GM12878 (cell line): ENCODE data around the gene XCR1. TPM values are rescaled to one million over a fixed set of nuclear protein-coding genes. Genes with fewer than 3 reads are reported as not detected.

Experiments
- ATAC-seq: fragments of 200-7000 bp; cut with Tn5 transposase; 3 replicates; pipeline ENCODE4 v1.9.1; 2020; ENCODE audit warnings: mild to moderate bottlenecking, moderate library complexity
- BruUV-seq: library from RNA; stranded (reverse); fragments of 400-500 nt; replicated peaks from 2 replicates; lab custom pipeline; 2021; lab: Mats Ljungman, UMichigan
- CTCF ChIA-PET: fragments of 300-600 bp; sonication (Branson Sonifier 250); formaldehyde crosslinking; extraction: SDS; loops from one replicate; lab custom pipeline; 2021; ENCODE audit warnings: inconsistent platforms; lab: Yijun Ruan, JAX
- POLR2A ChIA-PET: fragments of 350-600 bp; formaldehyde crosslinking; extraction: SDS; loops from one replicate; lab custom pipeline; 2021; ENCODE audit warnings: inconsistent platforms; lab: Charles Lee
- RAD21 ChIA-PET: fragments of 300-600 bp; sonication (Branson Sonifier 250); formaldehyde crosslinking; loops from one replicate; lab custom pipeline; 2023; ENCODE audit warnings: antibody characterized with exemption; ENCODE audit not compliant: unreplicated experiment; lab: Charles Lee
- SMC1A ChIA-PET: fragments of 300-600 bp; sonication (Branson Sonifier 250); formaldehyde crosslinking; loops from one replicate; lab custom pipeline; 2023; ENCODE audit not compliant: unreplicated experiment, uncharacterized antibody; lab: Charles Lee
- DNase-seq: peaks from one replicate; pipeline ENCODE4 v3.0.0-alpha.2; 2011; ENCODE audit warnings: low read depth, low spot score
- FAIRE-seq: peaks from 3 replicates; lab custom pipeline; 2011; peaks lifted over from hg19 to GRCh38; lab: Jason Lieb, UNC
- H2AFZ ChIP-seq: 2 replicates; pipeline ENCODE4 v1.6.0; 2011; ENCODE audit warnings: low read depth, low read length, control low read depth; ENCODE audit not compliant: control insufficient read depth
- H3K27ac ChIP-seq: 2 replicates; pipeline ENCODE4 v1.5.1; 2011; ENCODE audit warnings: control low read depth; ENCODE audit not compliant: control insufficient read depth, insufficient read depth
- H3K27me3 ChIP-seq, 2 experiments: replicated peaks in 1 of 2; 2 replicates each; pipeline versions ENCODE4 v1.6.0 to v1.6.1; 2011; ENCODE audit warnings: low read length in 1 of 2; ENCODE audit not compliant: control insufficient read depth in 2 of 2, insufficient read depth in 2 of 2
- H3K36me3 ChIP-seq, 2 experiments: 2 replicates each; pipeline ENCODE4 v1.5.1; 2011; ENCODE audit warnings: low read length in 1 of 2; ENCODE audit not compliant: control insufficient read depth in 2 of 2, insufficient read depth in 2 of 2
- H3K4me1 ChIP-seq: 2 replicates; pipeline ENCODE4 v1.6.1; 2011; ENCODE audit warnings: mild to moderate bottlenecking, low read length, moderate library complexity, mixed read lengths; ENCODE audit not compliant: control insufficient read depth, insufficient read depth
- H3K4me2 ChIP-seq: 2 replicates; pipeline ENCODE4 v1.6.0; 2011; ENCODE audit warnings: control low read depth; ENCODE audit not compliant: control insufficient read depth, insufficient read depth
- H3K4me3 ChIP-seq: fragments of 200-600 bp; sonication (generic); 2 replicates; pipeline ENCODE4 v1.5.1; 2016
- H3K79me2 ChIP-seq: 2 replicates; pipeline ENCODE4 v1.6.0; 2011; ENCODE audit warnings: low read length; ENCODE audit not compliant: control insufficient read depth, insufficient read depth
- H3K9ac ChIP-seq: 2 replicates; pipeline ENCODE4 v1.8.0; 2011; ENCODE audit warnings: low read length, control low read depth, mixed read lengths; ENCODE audit not compliant: control insufficient read depth, insufficient read depth
- H3K9me3 ChIP-seq: replicated peaks from 3 replicates; pipeline ENCODE4 v1.5.1; 2011; ENCODE audit warnings: mild to moderate bottlenecking, low read length; ENCODE audit not compliant: control insufficient read depth, insufficient read depth
- H4K20me1 ChIP-seq: 2 replicates; pipeline ENCODE4 v1.6.0; 2011; ENCODE audit not compliant: control insufficient read depth, insufficient read depth
- ASH2L ChIP-seq: fragments of 300-600, 200-600 bp; sonication (generic); IDR thresholded peaks from 2 replicates; pipeline ENCODE4 v1.6.1; 2017; ENCODE audit warnings: low read depth, mild to moderate bottlenecking, borderline replicate concordance
- BCL11A ChIP-seq: IDR thresholded peaks from 2 replicates; pipeline ENCODE4 v1.6.1; 2011; ENCODE audit warnings: low read depth, low read length
- EZH2 ChIP-seq: IDR thresholded peaks from 2 replicates; pipeline ENCODE4 v1.6.1; 2012; ENCODE audit warnings: low read depth, mild to moderate bottlenecking, control low read depth, inconsistent platforms, low read length, borderline replicate concordance; ENCODE audit not compliant: control insufficient read depth
- RCOR1 ChIP-seq: conservative IDR thresholded peaks from 2 replicates; pipeline ENCODE4 v1.6.1; 2012; ENCODE audit warnings: low read depth, low read length, improper control_type of control experiment
- RUNX3 ChIP-seq: IDR thresholded peaks from 2 replicates; pipeline ENCODE4 v1.6.1; 2012; ENCODE audit warnings: low read length, inconsistent platforms
- SMARCA5 ChIP-seq: fragments of 450-650 bp; IDR thresholded peaks from 2 replicates; pipeline ENCODE4 v1.6.1; 2017; ENCODE audit warnings: mild to moderate bottlenecking
- STAT3 ChIP-seq: IDR thresholded peaks from 2 replicates; pipeline ENCODE4 v1.6.1; 2011; ENCODE audit warnings: low read depth, low read length, improper control_type of control experiment
- TARDBP ChIP-seq: IDR thresholded peaks from 2 replicates; pipeline ENCODE4 v1.6.1; 2016; ENCODE audit warnings: borderline replicate concordance
- ZBED1 ChIP-seq: IDR thresholded peaks from 2 replicates; pipeline ENCODE4 v1.6.1; 2016; ENCODE audit warnings: borderline replicate concordance
- WGBS: methylation state at CpG from one replicate; pipeline ENCODE4 v1.1.6; 2016; ENCODE audit warnings: low lambda C conversion rate; ENCODE audit not compliant: insufficient replicate concordance, insufficient coverage; ENCODE audit errors: missing lambda C conversion rate; 5-methylcytosine and 5-hydroxymethylcytosine counted together
- in situ Hi-C: fragments of 300-500 bp; cut with MboI; formaldehyde crosslinking; loops from 9 replicates; pipeline ENCODE4 v1.14.3; 2018; ENCODE audit warnings: mixed read lengths
- intact Hi-C: fragments of 100-400 bp; cut with micrococcal nuclease; formaldehyde crosslinking; loops from one replicate; pipeline ENCODE4 v1.14.2; 2022; ENCODE audit not compliant: unreplicated experiment
- polyA plus RNA-seq, 11 experiments: library from polyadenylated mRNA; depleted of rRNA in 4 of 11; unstranded in 6 of 11; stranded (reverse) in 5 of 11; fragments of >200 nt; fragmentation: Nextera tagmentation in 4 of 11; fragmentation: Illumina TruSeq in 1 of 11; extraction: Ambion mirVana in 4 of 11; extraction: Trizol in 1 of 11; gene quantifications; 1 replicate in 1 of 11; 2 replicates in 10 of 11; pipeline versions ENCODE4 v1.2.1 to v1.2.3, GENCODE V29; 2011 to 2016; ENCODE audit warnings: inconsistent platforms in 2 of 11, missing spikeins in 2 of 11, low read depth in 1 of 11
- total RNA-seq, 4 experiments: library from RNA; depleted of rRNA in 3 of 4; stranded (reverse); fragments of >200 nt in 3 of 4; fragmentation: Illumina TruSeq in 1 of 4; extraction: Trizol in 1 of 4; gene quantifications; 2 replicates each; pipeline versions ENCODE4 v1.2.1 to v1.2.3, GENCODE V29; 2013 to 2021
- TF ChIP-seq, protein P1 (sequence below): IDR thresholded peaks from 2 replicates; pipeline ENCODE4 v1.6.1; 2012; ENCODE audit warnings: low read depth, low read length, improper control_type of control experiment

The XCR1 gene
- total and polyA plus RNA-seq, 10 of the 15 experiments (the other 5 are each of a cell fraction or from before 2014, with no cell fraction given), result 0.02 to 0.29 (median 0.13) TPM; not detected in 2

DNA sequence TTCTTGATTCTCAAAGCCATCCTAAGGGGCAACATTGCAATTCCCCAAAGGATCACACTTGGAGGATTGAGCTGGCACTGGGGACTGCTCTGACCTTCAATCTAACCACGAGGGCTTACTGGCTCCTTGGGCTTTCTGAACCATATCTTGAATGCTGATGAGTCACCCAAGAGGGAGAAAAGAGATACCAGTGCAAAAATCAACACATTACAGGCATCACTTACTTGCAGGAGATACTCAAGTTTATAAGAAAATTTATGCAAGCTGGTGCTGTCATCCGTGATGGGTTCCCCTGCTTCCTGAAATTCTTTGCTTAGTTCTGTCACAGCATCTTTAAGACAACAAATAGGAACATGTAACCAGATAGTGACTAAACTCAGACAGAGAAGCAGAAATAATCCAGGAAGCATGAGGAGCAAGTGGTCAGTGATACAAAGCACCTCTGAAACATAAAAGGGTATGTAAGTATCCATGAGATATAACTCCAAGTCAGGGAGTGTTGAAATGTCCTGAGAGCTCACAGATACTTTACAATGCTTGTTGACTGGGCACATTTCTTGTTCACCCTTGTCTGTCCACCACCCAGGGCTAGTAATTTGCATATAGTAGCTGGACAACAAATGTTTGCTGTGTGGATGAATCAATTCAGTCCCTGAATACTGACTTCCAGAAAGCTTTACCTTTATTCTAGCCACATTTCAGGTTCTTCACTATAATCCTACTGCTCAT lies 45.8 kb downstream of the XCR1 start:
- Histone ChIP-seq H3K27me3 (no peaks in the 10 kb centered on the region), H2AFZ (no peak overlapping the region), H4K20me1 (no peaks in the 10 kb centered on the region; the same call in 1 of the 2 replicates), H3K4me3 (no peak overlapping the region), H3K36me3 (peaks cover 9 to 18% of the 10 kb centered on the region in 2 experiments), H3K79me2 (no peaks in the 10 kb centered on the region), H3K9me3 (no peaks in the 10 kb centered on the region), H3K27ac (no peak overlapping the region), H3K4me2 (no peak overlapping the region), H3K4me1 (peaks cover 7% of the 10 kb centered on the region), H3K9ac (no peak overlapping the region)
- ChIA-PET RAD21 (interaction anchor here (1.1 to 2.3 kb wide), 4 partner anchors 23 to 389 kb away, joined by 3 to 7 read pairs (median 4); no protein-coding TSS in a partner anchor), CTCF (interaction anchor here (0.6 to 3.8 kb wide), 6 partner anchors 9 to 96 kb away, joined by 3 to 17 read pairs (median 5); no protein-coding TSS in a partner anchor), SMC1A (interaction anchor here (0.8 to 3.1 kb wide), 10 partner anchors 9 to 108 kb away, joined by 3 to 13 read pairs (median 5); partner anchors contain the start of gene FYCO1), POLR2A (interaction anchor here (0.6 to 1.6 kb wide), 6 partner anchors 8 to 103 kb away, joined by 3 to 4 read pairs (median 3); no protein-coding TSS in a partner anchor)
- DNase-seq (no peak), ATAC-seq (no peak), FAIRE-seq (no peak)
- WGBS, result 0% methylated on average over 2 of the region's 2 CpGs
- TF ChIP-seq SMARCA5, result no peak
- TF ChIP-seq TARDBP, result no peak
- TF ChIP-seq BCL11A, result no peak
- TF ChIP-seq RUNX3, result no peak
- no peak for TF ChIP-seq RCOR1
- no peak for TF ChIP-seq ASH2L
- intact Hi-C loops (no loop called here), in situ Hi-C loops (no loop called here)
- BruUV-seq, result no TSS peak

DNA sequence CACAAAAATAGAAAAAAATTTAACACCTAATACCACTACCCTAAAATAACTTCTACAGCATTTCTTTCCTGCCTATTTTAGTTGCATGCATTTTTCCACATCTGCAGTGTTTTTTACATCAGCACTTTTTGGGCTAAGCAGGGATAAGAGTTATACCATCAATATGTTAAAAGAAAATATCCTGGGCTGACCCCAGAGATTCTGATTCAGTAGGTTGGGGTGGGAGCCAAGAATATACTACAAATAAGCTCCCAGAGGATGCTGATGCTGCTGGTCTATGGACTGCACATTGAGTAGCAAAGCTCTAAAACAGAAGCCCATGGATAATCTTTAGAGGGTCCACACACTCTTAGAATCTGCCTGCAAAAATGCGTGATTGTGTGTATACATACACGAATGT lies 46.5 kb downstream of the XCR1 start:
- 98% methylated on average over 2 of the region's 2 CpGs for WGBS
- Histone ChIP-seq H4K20me1 (no peaks in the 10 kb centered on the region; the same call in 1 of the 2 replicates), H3K36me3 (peaks cover 9 to 18% of the 10 kb centered on the region in 2 experiments), H3K79me2 (no peaks in the 10 kb centered on the region), H2AFZ (no peak overlapping the region), H3K9ac (no peak overlapping the region), H3K4me3 (no peak overlapping the region), H3K9me3 (no peaks in the 10 kb centered on the region), H3K4me1 (peaks cover 7% of the 10 kb centered on the region), H3K4me2 (no peak overlapping the region), H3K27me3 (no peaks in the 10 kb centered on the region), H3K27ac (no peak overlapping the region)
- no peak for ATAC-seq
- no TSS peak for BruUV-seq
- POLR2A ChIA-PET, result interaction anchor here (1.3 to 1.6 kb wide), 3 partner anchors 8 to 25 kb away, joined by 3 to 4 read pairs (median 3); no protein-coding TSS in a partner anchor
- RAD21 ChIA-PET, result interaction anchor here (1.2 to 2.3 kb wide), 4 partner anchors 13 to 84 kb away, joined by 3 to 7 read pairs (median 6); no protein-coding TSS in a partner anchor
- no peak for DNase-seq
- intact Hi-C loops (no loop called here), in situ Hi-C loops (no loop called here)
- SMC1A ChIA-PET, result interaction anchor here (1.0 to 3.1 kb wide), 7 partner anchors 10 to 96 kb away, joined by 3 to 13 read pairs (median 9); partner anchors contain the start of gene FYCO1
- FAIRE-seq, result no peak
- CTCF ChIA-PET, result interaction anchor here (0.6 to 3.8 kb wide), 6 partner anchors 8 to 98 kb away, joined by 3 to 17 read pairs (median 5); no protein-coding TSS in a partner anchor
- TF ChIP-seq, protein P1, sequence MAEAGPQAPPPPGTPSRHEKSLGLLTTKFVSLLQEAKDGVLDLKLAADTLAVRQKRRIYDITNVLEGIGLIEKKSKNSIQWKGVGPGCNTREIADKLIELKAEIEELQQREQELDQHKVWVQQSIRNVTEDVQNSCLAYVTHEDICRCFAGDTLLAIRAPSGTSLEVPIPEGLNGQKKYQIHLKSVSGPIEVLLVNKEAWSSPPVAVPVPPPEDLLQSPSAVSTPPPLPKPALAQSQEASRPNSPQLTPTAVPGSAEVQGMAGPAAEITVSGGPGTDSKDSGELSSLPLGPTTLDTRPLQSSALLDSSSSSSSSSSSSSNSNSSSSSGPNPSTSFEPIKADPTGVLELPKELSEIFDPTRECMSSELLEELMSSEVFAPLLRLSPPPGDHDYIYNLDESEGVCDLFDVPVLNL, result no peak
- no peak for TF ChIP-seq EZH2
- TF ChIP-seq STAT3, result no peak
- no peak for TF ChIP-seq ZBED1
